Stimulated activated CD8-positive, alpha-beta memory T cell treated with anti-CD3 and anti-CD28 coated beads, Interleukin-7, amount 100 ng/mL, for 4 hours (primary cell): Measurements from ENCODE around the gene LAG3.
A peak's percentile ranks its signal among the peaks of the same experiment; 100 is the strongest.

ENCODE experiments used
- DNase-seq, 2 donors: peaks; one replicate each; pipeline ENCODE4 v3.0.0-alpha.2; 2020; ENCODE audit warnings: low read depth in 2 of 2

The LAG3 gene

GRCh38 chr12:6752921-6753771, 19.2 kb upstream of the LAG3 start, which contains the start of gene MLF2:
MLF2 (minus strand) TSS chr12:6753141; CDS start chr12:6752334, 807 bp downstream.
- peak; percentile 94 to 96 for DNase-seq

GRCh38 chr12:6753772-6754356, 18.5 kb upstream of the LAG3 start:
- DNase-seq = no peak

DNA sequence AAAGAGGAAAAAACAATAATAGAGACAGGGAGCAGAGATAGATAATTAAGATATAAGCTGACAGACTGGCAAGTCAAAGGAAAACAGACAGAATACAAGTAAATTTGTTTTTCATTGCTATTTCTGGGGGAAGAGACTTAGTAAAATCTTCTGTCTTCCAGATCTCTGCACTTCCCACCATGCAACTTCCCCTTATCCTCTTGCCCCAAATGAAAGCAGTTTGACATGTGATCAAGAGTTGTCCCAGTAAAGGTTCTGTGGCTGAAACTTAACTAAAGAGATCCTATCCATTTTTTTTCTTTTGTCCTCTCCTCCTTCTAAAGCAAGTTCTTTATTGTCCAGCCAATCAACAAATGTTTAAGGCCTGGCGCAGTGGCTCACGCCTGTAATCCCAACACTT, 17.9 kb upstream of the LAG3 start:
- DNase-seq = no peak

GRCh38 chr12:6757028-6757690, 15.2 kb upstream of the LAG3 start:
- no peak for DNase-seq

GRCh38 chr12:6758506-6759095, 13.7 kb upstream of the LAG3 start:
- no peak for DNase-seq

- DNase-seq = no peak
Measured at GRCh38 chr12:6759741-6760140, 12.6 kb upstream of the LAG3 start.

GRCh38 chr12:6763380-6763779, 8.9 kb upstream of the LAG3 start:
- DNase-seq = no peak

DNA sequence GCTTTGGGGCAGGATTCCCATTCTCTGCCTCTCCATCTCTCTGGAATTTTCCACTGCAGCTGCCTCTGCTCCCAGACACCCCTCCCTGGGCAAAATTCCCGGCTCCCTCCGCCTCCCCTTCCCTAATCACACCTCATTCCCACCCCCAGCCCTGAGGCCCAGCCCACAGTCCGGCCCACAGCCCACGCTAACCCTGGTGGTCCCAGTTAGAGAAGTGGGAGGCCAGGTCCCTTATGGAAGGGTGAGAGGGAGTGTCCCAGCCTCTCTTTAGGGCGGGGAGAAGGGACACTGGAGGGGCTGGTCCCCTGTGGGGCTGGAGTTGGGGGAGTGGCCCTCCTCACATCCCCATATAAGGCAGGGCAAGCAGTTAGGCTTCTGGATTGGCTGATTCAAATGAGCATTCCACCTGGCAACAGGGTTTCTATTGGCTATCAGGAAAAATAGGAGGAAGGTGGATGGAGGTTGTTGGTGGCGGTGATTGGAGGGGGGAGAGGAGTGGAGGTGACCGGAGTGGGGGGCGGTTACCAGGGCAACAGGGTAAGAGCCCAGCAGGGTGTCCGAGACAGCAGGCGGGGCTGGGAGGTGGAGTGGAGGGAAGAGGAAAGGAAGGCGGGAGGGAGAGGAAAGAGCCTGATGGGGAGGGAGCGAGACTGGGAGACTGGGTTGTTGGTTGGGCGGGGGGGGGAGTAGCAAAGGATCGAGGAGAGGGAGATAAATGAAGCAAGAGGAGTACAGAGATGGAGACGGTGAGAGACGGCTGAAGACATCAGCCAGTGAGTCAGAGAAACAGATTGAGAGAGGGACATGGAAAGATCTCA, 8.1 kb upstream of the LAG3 start:
- peak; percentile 23 to 27 for DNase-seq

DNA sequence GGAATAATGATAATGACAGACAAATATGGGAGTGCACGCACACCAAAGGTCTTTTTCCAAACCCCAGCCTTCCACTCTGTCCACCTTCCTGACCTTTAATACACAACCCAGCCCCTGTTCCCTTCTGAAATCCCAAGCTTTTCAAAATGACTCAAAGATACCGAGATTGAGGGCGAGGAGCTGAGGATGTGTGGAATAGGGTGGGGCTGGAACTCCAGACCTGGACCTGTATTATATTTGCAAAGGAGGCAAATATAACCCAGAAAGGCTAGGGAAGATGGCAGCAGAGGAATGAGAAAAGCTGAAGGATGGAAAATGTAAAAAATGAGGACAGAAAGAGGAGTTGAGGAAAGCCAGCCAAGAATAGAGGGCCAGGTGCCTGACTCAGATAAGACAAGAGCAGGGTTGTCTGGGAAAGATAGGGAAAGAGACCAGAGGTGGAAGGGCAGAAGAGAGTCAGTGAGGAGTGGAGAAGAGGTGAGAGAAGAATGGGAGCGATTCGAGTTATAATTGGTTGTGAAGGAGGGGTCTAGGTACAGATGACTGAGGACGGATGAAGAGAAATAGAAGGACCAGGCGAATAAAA, 7.2 kb upstream of the LAG3 start:
- no peak for DNase-seq

DNA sequence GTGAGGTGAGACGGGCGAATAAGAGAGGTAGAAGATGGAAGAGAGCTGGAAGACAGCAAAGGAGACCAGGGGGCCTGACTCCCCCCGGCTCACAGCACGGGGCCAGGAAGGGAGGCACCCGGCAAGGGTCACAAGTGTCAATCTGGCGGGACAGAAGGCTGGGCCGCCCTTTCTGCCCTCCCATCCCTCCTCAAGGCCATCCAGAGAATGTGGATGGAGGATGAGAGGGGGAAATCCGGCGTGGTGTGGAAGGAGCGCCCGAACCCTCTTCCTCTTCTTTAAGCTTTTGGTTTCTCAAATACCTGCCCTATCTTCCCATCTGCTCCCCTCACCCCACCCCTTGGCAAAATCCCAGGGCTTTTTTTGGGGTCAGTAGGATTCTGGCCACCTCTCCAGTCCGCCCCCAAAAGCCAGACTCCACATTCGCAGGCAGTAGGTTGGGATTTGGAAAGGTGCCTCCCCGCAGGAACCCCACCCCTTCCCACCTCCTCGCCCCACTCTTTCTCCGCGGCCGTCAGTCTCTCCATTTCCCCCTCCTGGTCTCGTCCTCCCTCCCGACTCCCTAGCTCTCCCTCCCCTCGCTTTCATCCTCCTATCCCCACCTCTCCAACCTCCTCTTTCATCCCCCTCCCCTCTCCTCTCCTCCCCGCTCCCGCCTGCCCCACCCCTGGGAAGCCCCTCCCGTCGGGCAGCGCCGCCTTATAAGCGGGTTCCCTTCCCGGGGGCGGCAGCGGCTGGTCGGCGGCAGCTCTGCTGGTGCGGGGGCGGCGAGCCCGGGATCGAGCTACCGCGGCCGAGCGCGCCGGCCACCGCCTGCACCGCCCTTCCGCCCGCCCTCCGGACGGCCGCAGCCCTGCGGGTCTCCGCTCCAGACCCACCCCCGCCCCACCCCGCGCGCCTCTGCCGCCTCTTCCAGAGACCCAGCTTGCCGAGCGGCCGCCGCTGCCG, 6.4 kb upstream of the LAG3 start, which contains the start of gene PTMS:
PTMS (plus strand) TSS at position 730 of the 948 bp plus-strand sequence. CDS start 343 bp downstream, outside the sequence.
- peak in 1 of 2 donors; percentile 27 for DNase-seq

DNA sequence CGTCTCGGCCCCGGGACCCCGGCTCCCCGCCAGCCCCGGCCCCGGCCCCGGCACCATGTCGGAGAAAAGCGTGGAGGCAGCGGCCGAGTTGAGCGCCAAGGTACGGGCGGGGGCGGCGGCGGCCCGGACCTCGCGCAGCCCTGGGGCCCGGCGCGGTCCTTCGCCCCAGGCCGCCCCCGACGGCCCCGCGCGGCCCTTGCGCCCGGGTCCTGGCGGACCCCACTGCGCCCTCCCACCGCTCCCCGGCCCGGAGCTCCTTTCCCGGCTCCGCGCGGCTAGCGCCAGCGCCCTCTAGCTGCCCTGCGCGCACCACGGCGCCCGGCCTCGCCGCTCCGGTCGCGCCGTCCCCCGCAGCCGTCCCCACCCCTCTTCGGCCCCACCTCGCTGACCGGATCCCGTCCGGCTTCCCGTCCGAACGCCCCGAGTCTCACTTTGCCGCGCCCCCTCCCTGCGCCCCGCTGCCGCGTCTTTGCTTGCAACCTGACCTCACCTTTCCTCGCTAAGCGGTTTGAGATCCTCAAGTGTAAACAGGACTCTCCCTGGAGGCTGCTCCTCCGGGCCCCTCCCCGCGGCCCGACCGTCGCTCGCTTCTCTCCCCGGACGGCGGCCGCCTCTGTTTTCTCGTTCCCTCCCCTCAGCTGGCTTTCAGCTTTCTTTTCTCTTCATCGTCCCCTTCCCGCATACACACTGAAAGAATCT, 5.5 kb upstream of the LAG3 start:
- peak in 1 of 2 donors; percentile 46 for DNase-seq

DNA sequence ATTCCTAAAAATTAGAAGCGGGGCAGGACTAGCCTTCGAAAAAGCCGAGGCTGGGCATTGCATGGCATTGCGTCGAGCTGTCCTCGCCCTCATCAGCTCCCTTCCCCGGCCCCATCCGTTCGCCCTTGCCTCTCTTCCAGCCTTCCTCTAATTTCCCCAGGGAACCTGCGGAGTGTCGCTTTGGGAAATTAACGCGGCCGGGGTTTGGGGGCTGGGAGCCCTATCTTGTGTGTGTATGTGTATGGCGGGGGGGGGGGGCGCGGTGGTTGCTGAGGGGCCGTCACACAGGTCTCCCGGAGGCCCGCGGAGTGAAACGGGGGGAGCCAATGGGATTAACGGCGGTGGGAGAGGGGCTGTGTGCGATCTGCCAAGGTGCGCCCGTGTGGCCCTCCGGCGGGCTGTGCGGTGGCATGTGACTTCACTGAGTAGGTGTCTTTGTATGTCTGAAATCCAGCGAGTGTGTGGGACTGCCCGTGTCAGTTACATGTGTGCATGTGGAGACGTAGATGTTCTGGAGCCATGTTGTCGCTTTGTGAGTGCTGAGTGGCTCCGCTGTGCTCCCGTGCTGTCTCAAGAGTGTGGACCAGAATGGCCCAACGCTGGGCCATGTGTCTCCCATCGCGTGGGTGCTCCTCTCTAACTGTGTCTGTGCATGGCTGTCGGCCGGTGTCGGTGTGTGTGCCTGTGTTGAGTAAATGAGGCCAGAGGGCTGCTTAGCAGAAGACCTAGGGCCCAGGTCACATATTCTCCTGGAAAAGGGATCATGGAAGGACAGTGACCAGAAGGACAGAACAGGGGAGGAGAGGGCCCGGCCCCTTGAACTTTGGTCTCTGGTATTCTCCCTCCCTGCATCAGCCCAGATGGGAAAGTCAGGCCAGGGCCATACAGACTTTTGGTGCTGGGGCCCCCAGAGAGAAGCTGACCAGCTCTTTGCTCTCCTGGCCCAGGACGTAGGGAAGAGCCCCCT, 4.7 kb upstream of the LAG3 start:
- no peak for DNase-seq

- DNase-seq = no peak
Measured at GRCh38 chr12:6768437-6768914, 3.8 kb upstream of the LAG3 start.

GRCh38 chr12:6768990-6769389, 3.3 kb upstream of the LAG3 start:
- DNase-seq = no peak

DNA sequence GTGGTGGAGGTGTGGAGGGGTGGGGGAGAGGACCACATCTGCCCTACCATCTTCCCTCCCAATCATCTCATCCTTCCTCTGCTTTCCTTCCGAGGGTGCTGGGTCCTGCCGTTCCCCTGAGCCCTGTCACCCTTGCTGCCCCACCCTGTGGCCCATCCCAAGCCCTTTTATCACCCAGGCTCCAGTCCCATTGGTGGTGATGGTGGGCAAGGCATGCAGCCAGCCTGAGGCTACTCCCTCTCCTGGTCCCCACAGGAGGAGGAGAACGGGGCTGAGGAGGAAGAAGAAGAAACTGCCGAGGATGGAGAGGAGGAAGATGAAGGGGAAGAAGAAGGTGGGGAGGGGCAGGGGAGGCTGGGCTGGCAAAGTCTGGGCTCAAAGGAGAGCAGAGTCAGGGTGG, 2.7 kb upstream of the LAG3 start:
- no peak for DNase-seq

DNA sequence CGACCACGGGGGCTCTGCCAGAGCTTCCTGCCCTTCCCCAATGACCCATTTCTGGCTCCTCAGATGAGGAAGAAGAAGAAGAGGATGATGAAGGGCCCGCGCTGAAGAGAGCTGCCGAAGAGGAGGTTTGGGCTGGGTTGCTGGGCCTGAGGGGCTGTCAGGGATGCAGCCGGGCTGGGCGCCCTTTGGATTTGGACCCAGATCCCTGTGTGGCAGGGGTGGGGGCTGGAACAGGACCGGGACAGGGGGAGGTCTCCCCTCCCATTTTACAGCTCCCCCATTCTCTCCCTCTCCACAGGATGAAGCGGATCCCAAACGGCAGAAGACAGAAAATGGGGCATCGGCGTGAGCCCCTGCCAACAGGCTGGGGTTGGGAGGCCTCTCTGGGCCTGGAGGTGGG, 2.2 kb upstream of the LAG3 start:
- DNase-seq = no peak

DNA sequence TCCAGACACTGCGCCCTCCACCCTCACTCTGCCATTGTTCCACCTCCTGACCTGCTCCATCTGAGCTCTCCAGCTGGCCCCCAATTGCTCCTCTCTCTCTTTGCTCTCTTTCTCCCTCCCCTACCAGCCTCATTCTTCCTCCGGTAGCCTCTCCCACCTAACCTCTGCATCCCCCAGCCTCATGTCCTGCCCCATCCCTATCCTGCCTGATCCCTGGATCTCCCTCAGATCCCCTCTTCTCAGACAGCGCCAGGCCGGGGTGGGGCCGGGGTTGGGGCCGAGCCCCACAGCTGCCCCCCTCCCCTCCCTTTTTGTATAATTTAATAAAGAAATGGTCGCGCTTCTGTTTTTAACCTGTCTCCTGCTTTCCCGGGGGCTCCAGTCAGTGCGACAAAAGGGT, 1.7 kb upstream of the LAG3 start:
- DNase-seq = no peak

GRCh38 chr12:6771091-6771495, 1.2 kb upstream of the LAG3 start:
- DNase-seq = no peak
